Peyer's patch (tissue), 4 donors: ENCODE data around the gene UGT8.

ENCODE experiments used
- POLR2A ChIP-seq, 2 donors: fragments of 450-650 bp; IDR thresholded peaks; one replicate each; pipeline ENCODE4 v1.5.1; 2017; ENCODE audit warnings: antibody characterized with exemption in 2 of 2, mild to moderate bottlenecking in 2 of 2, moderate library complexity in 2 of 2
- TF ChIP-seq, protein P1 (sequence below), 6 experiments: fragments of 450-650 bp in 4 of 6; fragments of 200-600 bp in 2 of 6; sonication (generic) in 1 of 6; IDR thresholded peaks; one replicate each; pipeline ENCODE4 v1.5.1; 2017 to 2019; ENCODE audit warnings: antibody characterized with exemption in 6 of 6, mild to moderate bottlenecking in 3 of 6, moderate library complexity in 1 of 6

- TF ChIP-seq POLR2A (IDR thresholded peaks at IDR 0.05) = no peak
- TF ChIP-seq, protein P1, sequence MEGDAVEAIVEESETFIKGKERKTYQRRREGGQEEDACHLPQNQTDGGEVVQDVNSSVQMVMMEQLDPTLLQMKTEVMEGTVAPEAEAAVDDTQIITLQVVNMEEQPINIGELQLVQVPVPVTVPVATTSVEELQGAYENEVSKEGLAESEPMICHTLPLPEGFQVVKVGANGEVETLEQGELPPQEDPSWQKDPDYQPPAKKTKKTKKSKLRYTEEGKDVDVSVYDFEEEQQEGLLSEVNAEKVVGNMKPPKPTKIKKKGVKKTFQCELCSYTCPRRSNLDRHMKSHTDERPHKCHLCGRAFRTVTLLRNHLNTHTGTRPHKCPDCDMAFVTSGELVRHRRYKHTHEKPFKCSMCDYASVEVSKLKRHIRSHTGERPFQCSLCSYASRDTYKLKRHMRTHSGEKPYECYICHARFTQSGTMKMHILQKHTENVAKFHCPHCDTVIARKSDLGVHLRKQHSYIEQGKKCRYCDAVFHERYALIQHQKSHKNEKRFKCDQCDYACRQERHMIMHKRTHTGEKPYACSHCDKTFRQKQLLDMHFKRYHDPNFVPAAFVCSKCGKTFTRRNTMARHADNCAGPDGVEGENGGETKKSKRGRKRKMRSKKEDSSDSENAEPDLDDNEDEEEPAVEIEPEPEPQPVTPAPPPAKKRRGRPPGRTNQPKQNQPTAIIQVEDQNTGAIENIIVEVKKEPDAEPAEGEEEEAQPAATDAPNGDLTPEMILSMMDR (IDR thresholded peaks at IDR 0.05) = no peak
Measured at GRCh38 chr4:114595207-114595606, 3.4 kb upstream of the UGT8 start.
